Measurements from ENCODE around the gene CHCHD6. TPM values are rescaled to one million over a fixed set of nuclear protein-coding genes. Genes with fewer than 3 reads are reported as not detected.
A peak's percentile ranks its signal among the peaks of the same experiment; 100 is the strongest.

The CHCHD6 gene
- total and polyA plus RNA-seq, 12 donors, result 5.2 to 27.0 (median 10.2) TPM

DNA sequence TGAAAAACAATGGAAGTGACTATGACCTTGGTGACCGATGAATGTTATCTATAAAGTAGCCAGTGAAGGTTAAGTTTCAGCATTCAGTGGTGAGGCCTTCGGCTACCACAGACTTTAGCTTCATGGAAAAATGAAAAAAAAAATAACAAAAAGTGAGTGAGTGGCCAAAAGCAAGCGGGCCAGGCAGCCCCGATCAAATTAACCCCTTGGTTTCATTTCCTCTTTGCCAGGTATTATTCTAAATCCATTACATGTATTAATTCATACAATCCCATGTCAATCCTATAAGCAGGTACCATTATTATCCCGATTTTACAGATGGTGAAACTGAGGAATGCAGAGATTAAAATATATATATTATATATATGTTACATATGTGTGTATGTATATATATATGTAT, 21.0 kb upstream of the CHCHD6 start:
- intact Hi-C loops (cut with DNase I), result loop anchor here in 6 of 10 donors (5.0 to 10.0 kb wide), 6 partner anchors 302 to 862 kb away; partner anchors contain the start of gene PLXNA1 (in 2 of the 6)
- TF ChIP-seq, protein P1, sequence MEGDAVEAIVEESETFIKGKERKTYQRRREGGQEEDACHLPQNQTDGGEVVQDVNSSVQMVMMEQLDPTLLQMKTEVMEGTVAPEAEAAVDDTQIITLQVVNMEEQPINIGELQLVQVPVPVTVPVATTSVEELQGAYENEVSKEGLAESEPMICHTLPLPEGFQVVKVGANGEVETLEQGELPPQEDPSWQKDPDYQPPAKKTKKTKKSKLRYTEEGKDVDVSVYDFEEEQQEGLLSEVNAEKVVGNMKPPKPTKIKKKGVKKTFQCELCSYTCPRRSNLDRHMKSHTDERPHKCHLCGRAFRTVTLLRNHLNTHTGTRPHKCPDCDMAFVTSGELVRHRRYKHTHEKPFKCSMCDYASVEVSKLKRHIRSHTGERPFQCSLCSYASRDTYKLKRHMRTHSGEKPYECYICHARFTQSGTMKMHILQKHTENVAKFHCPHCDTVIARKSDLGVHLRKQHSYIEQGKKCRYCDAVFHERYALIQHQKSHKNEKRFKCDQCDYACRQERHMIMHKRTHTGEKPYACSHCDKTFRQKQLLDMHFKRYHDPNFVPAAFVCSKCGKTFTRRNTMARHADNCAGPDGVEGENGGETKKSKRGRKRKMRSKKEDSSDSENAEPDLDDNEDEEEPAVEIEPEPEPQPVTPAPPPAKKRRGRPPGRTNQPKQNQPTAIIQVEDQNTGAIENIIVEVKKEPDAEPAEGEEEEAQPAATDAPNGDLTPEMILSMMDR (IDR thresholded peaks at IDR 0.05), result no peak
- peaks cover 0 to 14% (median 10%) of the 10 kb centered on the region in 7 donors for H3K27me3 ChIP-seq
- ATAC-seq (no peak), DNase-seq (no peak)
- no peak overlapping the region for H3K27ac ChIP-seq
- WGBS, 2 donors, result 64 to 72% methylated on average over 5 of the region's 5 CpGs
- H3K4me3 ChIP-seq, result no peak overlapping the region
- peaks cover 0 to 17% (median 7%) of the 10 kb centered on the region in 9 donors for H3K4me1 ChIP-seq
- H3K9me3 ChIP-seq, result no peaks in the 10 kb centered on the region
- no peaks in the 10 kb centered on the region for H3K36me3 ChIP-seq

DNA sequence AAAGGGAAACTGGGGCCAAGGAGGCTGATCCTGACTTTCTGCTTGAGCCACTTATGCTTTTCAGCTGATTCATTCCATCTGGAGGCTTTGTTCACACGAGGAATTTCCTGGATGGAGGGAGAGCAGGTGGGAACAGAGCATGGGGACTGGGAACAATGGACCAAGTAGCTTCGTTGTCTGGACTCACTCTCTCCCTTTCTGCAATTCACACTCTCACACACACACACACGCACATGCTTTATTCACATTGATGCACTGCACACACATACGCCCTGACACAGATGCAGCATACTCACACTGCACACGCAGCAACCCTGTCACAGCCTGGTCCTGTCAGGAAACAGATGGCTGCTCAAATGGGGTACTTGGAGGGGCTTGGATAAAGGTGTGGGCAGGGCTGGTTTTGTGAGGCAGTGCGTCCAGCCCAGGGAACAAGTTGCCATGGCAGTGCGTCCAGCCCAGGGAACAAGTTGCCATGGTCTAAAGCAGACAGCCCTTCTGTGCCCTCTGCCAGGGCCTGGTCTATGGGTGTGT, 19.8 kb upstream of the CHCHD6 start:
- H3K4me3 ChIP-seq, result no peak overlapping the region
- H3K27ac ChIP-seq, result no peak overlapping the region
- no peaks in the 10 kb centered on the region for H3K9me3 ChIP-seq
- ATAC-seq, result peak in 1 of 8 donors; percentile 27
- peaks cover 0 to 12% (median 3%) of the 10 kb centered on the region in 9 donors for H3K4me1 ChIP-seq
- peaks cover 0 to 3% (median 0%) of the 10 kb centered on the region in 7 donors for H3K27me3 ChIP-seq
- no peak for DNase-seq
- no peaks in the 10 kb centered on the region for H3K36me3 ChIP-seq
- TF ChIP-seq, protein P1 (IDR thresholded peaks at IDR 0.05), result no peak
- intact Hi-C loops (cut with DNase I), result loop anchor here in 6 of 10 donors (5.0 to 10.0 kb wide), 6 partner anchors 301 to 861 kb away; partner anchors contain the start of gene PLXNA1 (in 2 of the 6)
- 59% methylated on average over 7 of the region's 7 CpGs for WGBS, 2 donors

DNA sequence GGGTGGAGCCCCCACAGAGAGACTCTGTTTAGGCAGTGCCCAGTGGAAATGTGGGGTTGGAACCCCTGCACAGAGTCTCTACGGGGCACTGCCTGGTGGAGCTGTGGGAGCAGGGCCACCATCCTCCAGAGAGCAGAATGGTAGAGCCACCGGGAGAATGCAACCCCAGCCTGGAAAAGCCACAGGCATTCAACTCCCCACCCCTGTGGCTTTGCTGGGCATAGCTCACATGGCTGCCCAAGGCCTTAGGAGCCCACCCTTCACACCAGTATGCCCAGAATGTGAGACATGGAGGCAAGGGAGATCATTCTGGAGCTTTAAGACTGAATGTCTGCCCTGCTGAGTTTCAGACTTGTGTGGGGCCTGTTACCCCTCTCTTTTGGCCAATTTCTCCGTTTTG, 19.0 kb upstream of the CHCHD6 start:
- DNase-seq, result no peak
- WGBS, 2 donors, result 86 to 94% methylated on average over 3 of the region's 3 CpGs
- H3K36me3 ChIP-seq, result no peaks in the 10 kb centered on the region
- no peak for ATAC-seq
- peaks cover 0 to 7% (median 0%) of the 10 kb centered on the region in 9 donors for H3K4me1 ChIP-seq
- H3K4me3 ChIP-seq, result no peak overlapping the region
- intact Hi-C loops (cut with DNase I), result loop anchor here in 3 of 10 donors (10.0 kb wide), 3 partner anchors 300 to 860 kb away; partner anchors contain the start of gene PLXNA1 (in 2 of the 3)
- peaks cover 0 to 3% (median 0%) of the 10 kb centered on the region in 7 donors for H3K27me3 ChIP-seq
- H3K9me3 ChIP-seq, result no peaks in the 10 kb centered on the region
- no peak overlapping the region for H3K27ac ChIP-seq
- TF ChIP-seq, protein P1 (IDR thresholded peaks at IDR 0.05), result no peak

DNA sequence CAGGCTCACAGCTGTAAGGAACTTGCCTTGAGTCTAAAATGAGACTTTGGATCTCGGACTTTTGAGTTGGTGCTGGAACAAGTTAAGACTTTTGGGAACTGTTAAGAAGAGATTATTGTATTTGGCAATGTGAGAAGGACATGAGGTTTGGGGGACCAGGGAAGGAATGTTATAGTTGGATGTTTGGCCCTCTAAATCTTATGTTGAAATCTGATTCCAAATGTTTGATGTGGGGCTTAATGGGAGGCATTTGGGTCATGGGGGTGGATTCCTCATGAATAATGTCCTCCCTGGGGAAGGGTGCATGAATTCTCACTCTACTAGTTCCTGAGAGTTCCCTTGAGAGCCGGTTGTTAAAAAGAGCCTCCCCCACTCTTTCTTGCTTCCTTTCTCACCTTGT, 18.5 kb upstream of the CHCHD6 start:
- intact Hi-C loops (cut with DNase I), result loop anchor here in 3 of 10 donors (10.0 kb wide), 3 partner anchors 299 to 859 kb away; partner anchors contain the start of gene PLXNA1 (in 2 of the 3)
- H3K27me3 ChIP-seq, result peaks cover 0 to 3% (median 0%) of the 10 kb centered on the region in 7 donors

More for the DNA sequence above, 18.5 kb upstream of the CHCHD6 start:
- no peaks in the 10 kb centered on the region for H3K36me3 ChIP-seq
- no peaks in the 10 kb centered on the region for H3K9me3 ChIP-seq
- H3K27ac ChIP-seq, result no peak overlapping the region
- peaks cover 0 to 7% (median 0%) of the 10 kb centered on the region in 9 donors for H3K4me1 ChIP-seq
- ATAC-seq (no peak), DNase-seq (no peak)
- 63 to 66% methylated on average over 2 of the region's 2 CpGs for WGBS, 2 donors
- no peak overlapping the region for H3K4me3 ChIP-seq
- TF ChIP-seq, protein P1 (IDR thresholded peaks at IDR 0.05), result no peak

Measured in heart right ventricle (tissue), 16 donors.